BJ (cell line): ENCODE data around the gene RGMB. TPM values are rescaled to one million over a fixed set of nuclear protein-coding genes. Genes with fewer than 3 reads are reported as not detected.
"Not testable (repeated sequence)": the region's sequence is repeated elsewhere in the genome, so short reads cannot be mapped to it uniquely, and the experiment has no call there.

Experiments used
- CTCF ChIA-PET: fragments of 350-600 bp; formaldehyde crosslinking; extraction: SDS; loops from one replicate; lab custom pipeline; 2021; ENCODE audit warnings: antibody characterized with exemption, inconsistent platforms; lab: Yijun Ruan, JAX
- POLR2A ChIA-PET: fragments of 300-600 bp; sonication (Branson Sonifier 250); formaldehyde crosslinking; extraction: SDS; loops from one replicate; lab custom pipeline; 2021; ENCODE audit warnings: antibody characterized with exemption; lab: Charles Lee
- DNase-seq: peaks from one replicate; pipeline ENCODE4 v3.0.0-alpha.2; 2011; ENCODE audit warnings: low read depth
- H3K27me3 ChIP-seq: 2 replicates; pipeline ENCODE4 v1.6.0; 2011; ENCODE audit warnings: low read length; ENCODE audit not compliant: control insufficient read depth, insufficient read depth
- H3K36me3 ChIP-seq: 2 replicates; pipeline ENCODE4 v1.5.1; 2011; ENCODE audit warnings: low read length; ENCODE audit not compliant: control insufficient read depth, insufficient read depth
- H3K4me3 ChIP-seq: 2 replicates; pipeline ENCODE4 v1.5.1; 2011; ENCODE audit warnings: low read depth, mild to moderate bottlenecking, control low read depth, low read length
- polyA plus RNA-seq: library from polyadenylated mRNA; depleted of rRNA; stranded (reverse); fragments of >200 nt; gene quantifications from 2 replicates; pipeline ENCODE4 v1.2.3, GENCODE V29; 2011
- TF ChIP-seq, protein P1 (sequence below): IDR thresholded peaks from 2 replicates; pipeline ENCODE4 v1.5.1; 2011; ENCODE audit warnings: low read depth, mild to moderate bottlenecking, control low read depth, inconsistent platforms, low read length, moderate library complexity; ENCODE audit not compliant: insufficient read depth

The RGMB gene
- polyA plus RNA-seq, 1 experiment, result 89.7 TPM

DNA sequence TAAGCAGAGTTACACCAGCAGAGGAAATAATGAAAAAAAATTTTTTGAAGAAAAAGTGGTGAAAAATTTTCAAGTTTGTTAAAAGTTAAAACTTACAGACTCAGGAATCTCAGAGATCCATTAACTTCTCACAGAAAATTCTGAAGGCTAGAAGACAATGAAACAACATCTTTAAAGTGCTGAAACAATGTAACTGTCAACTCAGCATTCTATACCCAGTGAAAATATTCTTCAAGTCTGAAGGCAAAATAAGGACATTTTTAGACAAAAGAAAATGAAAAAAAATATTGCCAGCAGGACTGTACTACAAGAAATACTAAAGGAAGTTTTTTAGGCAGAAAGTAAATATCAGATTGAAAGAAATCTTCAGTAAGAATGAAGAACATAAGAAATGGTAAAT is 36.7 kb upstream of the RGMB start:
- H3K27me3 ChIP-seq, result no peaks in the 10 kb centered on the region
- no peak for DNase-seq
- no peak overlapping the region for H3K4me3 ChIP-seq
- ChIA-PET POLR2A (no interaction called here), CTCF (no interaction called here)
- H3K36me3 ChIP-seq, result no peaks in the 10 kb centered on the region
- TF ChIP-seq, protein P1, sequence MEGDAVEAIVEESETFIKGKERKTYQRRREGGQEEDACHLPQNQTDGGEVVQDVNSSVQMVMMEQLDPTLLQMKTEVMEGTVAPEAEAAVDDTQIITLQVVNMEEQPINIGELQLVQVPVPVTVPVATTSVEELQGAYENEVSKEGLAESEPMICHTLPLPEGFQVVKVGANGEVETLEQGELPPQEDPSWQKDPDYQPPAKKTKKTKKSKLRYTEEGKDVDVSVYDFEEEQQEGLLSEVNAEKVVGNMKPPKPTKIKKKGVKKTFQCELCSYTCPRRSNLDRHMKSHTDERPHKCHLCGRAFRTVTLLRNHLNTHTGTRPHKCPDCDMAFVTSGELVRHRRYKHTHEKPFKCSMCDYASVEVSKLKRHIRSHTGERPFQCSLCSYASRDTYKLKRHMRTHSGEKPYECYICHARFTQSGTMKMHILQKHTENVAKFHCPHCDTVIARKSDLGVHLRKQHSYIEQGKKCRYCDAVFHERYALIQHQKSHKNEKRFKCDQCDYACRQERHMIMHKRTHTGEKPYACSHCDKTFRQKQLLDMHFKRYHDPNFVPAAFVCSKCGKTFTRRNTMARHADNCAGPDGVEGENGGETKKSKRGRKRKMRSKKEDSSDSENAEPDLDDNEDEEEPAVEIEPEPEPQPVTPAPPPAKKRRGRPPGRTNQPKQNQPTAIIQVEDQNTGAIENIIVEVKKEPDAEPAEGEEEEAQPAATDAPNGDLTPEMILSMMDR, result no peak

DNA sequence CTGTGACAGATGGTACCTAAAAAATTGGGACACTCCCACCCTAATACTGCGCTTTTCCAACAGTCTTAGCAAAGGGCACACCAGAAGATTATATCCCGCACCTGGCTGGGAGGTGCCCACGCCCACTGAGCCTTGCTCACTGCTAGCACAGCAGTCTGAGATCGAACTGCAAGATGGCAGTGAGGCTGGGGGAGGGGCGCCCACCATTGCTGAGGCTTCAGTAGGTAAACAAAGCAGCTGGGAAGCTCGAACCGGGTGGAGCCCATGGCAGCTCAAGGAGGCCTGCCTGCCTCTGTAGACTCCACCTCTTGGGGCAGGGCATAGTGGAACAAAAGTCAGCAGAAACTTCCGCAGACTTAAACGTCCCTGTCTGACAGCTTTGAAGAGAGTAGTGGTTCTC is 36.0 kb upstream of the RGMB start:
- H3K4me3 ChIP-seq, DNase-seq, CTCF ChIA-PET, H3K27me3 ChIP-seq, H3K36me3 ChIP-seq, POLR2A ChIA-PET: not testable (repeated sequence)

DNA sequence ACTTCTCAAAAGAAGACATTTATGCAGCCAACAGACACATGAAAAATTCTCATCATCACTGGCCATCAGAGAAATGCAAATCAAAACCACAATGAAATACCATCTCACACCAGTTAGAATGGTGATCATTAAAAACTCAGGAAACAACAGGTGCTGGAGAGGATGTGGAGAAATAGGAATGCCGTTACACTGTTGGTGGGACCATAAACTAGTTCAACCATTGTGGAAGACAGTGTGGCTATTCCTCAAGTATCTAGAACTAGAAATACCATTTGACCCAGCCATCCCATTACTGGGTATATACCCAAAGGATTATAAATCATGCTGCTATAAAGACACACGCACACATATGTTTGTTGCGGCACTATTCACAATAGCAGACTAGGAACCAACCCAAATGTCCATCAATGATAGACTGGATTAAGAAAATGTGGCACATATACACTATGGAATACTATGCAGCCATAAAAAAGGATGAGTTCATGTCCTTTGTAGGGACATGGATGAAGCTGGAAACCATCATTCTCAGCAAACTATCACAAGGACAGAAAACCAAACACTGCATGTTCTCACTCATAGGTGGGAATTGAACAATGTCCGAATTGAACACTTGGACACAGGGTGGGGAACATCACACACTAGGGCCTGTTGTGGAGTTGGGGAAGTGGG is 34.8 kb upstream of the RGMB start:
- DNase-seq, result not testable (repeated sequence)

DNA sequence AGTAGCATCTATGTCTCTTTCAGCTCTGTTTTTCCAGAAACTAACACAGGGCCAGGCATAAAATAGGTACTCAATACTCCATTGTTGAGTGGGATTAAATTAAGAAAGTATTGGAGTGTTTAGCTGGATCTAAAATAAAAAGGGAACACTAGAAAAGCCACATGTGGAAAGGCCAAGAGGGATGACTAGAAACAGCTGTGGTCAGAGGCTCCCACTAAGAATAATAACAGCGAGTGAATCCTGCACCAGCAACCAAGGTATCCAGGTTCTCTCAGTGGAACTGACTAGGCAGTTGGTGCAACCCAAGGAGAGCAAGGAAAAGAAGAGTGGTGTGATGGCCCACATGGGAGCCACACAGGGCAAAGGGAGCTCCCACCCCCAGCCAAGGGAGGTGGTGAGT is 31.5 kb upstream of the RGMB start:
- Histone ChIP-seq H3K27me3 (no peaks in the 10 kb centered on the region), H3K36me3 (no peaks in the 10 kb centered on the region), H3K4me3 (no peak overlapping the region)
- TF ChIP-seq, protein P1, result no peak
- ChIA-PET CTCF (interaction anchor here (0.8 kb wide), 1 partner anchor 11 kb away, joined by 3 read pairs; no protein-coding TSS in a partner anchor), POLR2A (no interaction called here)
- DNase-seq, result no peak

More for the DNA sequence above, 34.8 kb upstream of the RGMB start:
- H3K27me3 ChIP-seq, CTCF ChIA-PET, POLR2A ChIA-PET, H3K4me3 ChIP-seq, H3K36me3 ChIP-seq: not testable (repeated sequence)

DNA sequence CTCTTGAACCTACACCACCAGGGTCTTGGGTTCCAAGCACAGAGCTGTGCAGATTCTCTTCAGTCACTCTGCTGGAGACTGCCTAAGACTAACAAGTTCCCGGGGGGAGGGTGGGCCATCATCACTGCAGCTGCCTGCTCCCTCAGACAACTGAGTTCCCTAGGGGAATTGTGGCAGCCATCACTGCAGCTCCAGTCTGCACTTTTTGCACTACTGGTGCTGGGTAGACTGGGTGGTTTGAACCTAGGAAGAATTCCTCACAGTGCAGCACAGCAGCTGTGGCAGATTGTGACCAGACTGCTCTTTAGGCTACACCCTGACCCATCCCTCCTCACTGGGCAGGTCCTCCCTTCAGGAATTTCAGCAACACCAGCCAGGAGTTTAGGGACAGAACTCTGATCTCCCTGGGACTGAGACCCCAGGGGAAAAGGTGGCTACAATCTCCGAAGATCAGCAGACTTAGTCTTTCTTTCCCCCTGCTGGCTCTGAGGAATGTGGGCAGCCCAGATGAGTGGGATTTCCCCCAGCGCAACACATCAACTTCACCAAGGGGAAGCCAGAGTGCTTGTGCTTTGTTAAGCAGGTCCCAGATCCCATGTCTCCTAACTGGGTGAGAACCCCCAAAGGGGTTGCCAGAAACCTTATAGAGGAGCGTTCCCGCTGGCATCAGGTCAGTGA is 30.9 kb upstream of the RGMB start:
- Histone ChIP-seq H3K36me3 (no peaks in the 10 kb centered on the region), H3K4me3 (no peak overlapping the region), H3K27me3 (no peaks in the 10 kb centered on the region)
- TF ChIP-seq, protein P1, result no peak
- ChIA-PET POLR2A (no interaction called here), CTCF (interaction anchor here (0.8 kb wide), 1 partner anchor 11 kb away, joined by 3 read pairs; no protein-coding TSS in a partner anchor)
- DNase-seq, result no peak

DNA sequence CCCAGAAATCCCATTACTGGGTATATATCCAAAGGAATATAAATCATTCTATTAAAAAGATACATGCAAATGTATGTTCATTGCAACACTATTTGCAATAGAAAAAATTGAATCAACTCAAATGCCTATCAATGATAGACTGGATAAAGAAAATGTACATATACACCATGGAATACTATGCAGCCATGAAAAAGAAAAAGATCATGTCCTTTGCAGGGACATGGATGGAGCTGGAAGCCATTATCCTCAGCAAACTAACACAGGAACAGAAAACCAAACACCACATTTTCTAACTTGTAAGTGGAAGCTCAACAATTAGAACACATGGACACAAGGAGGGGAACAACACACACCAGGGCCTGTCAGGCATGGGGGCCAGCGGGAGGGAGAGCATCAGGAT is 25.2 kb upstream of the RGMB start:
- H3K36me3 ChIP-seq, H3K4me3 ChIP-seq, CTCF ChIA-PET, POLR2A ChIA-PET, DNase-seq, H3K27me3 ChIP-seq: not testable (repeated sequence)
